HCT116 (cell line): ENCODE measurements around the gene COL23A1. TPM values are rescaled to one million over a fixed set of nuclear protein-coding genes. Genes with fewer than 3 reads are reported as not detected.

Source experiments
- ATAC-seq: fragments of 200-7000 bp; cut with Tn5 transposase; 2 replicates; pipeline ENCODE4 v1.9.1; 2020; ENCODE audit warnings: mild to moderate bottlenecking, moderate library complexity
- BruUV-seq: library from RNA; stranded (reverse); fragments of 400-500 nt; replicated peaks from 2 replicates; lab custom pipeline; 2021; lab: Mats Ljungman, UMichigan
- CTCF ChIA-PET: fragments of 300-600 bp; sonication (Branson Sonifier 250); formaldehyde crosslinking; loops from one replicate; lab custom pipeline; 2021; ENCODE audit warnings: antibody characterized with exemption; lab: Charles Lee
- POLR2A ChIA-PET: fragments of 300-600, 350-600 bp; sonication (Branson Sonifier 250); formaldehyde crosslinking; loops from one replicate; lab custom pipeline; 2021; ENCODE audit warnings: antibody characterized with exemption; lab: Charles Lee
- RAD21 ChIA-PET, 2 experiments: fragments of 300-600 bp; sonication (Branson Sonifier 250); formaldehyde crosslinking; loops; one replicate each; lab custom pipeline; 2023; ENCODE audit warnings: low total read pairs in 2 of 2; ENCODE audit not compliant: uncharacterized antibody in 2 of 2, unreplicated experiment in 2 of 2, low non-redundant PET in 1 of 2; lab: Charles Lee
- DNase-seq: peaks from one replicate; pipeline ENCODE4 v3.0.0-alpha.2; 2010; ENCODE audit warnings: low read depth, low spot score
- H2AFZ ChIP-seq: fragments of 200-600 bp; shearing (Covaris generic), sonication (generic); 2 replicates; pipeline ENCODE4 v1.6.1; 2017; ENCODE audit warnings: low read depth, mixed run types, mixed read lengths, antibody characterized with exemption, low read length; ENCODE audit not compliant: poor library complexity, severe bottlenecking
- H3K27ac ChIP-seq: 2 replicates; pipeline ENCODE4 v1.5.1; 2012; ENCODE audit warnings: low read depth, low read length
- H3K27me3 ChIP-seq: fragments of 200-600 bp; sonication (generic); 2 replicates; pipeline ENCODE4 v1.6.1; 2016; ENCODE audit warnings: mixed run types, low read length, mixed read lengths; ENCODE audit not compliant: insufficient read depth
- H3K36me3 ChIP-seq, 2 experiments: fragments of 200-500 bp in 1 of 2; fragments of 200-600 bp in 1 of 2; sonication (Bioruptor generic) in 1 of 2; sonication (generic) in 1 of 2; 2 replicates each; pipeline versions ENCODE4 v1.5.1 to v1.6.1; 2014 to 2016; ENCODE audit warnings: low read length in 2 of 2, inconsistent platforms in 1 of 2, mixed read lengths in 1 of 2, mixed run types in 1 of 2; ENCODE audit not compliant: insufficient read depth in 2 of 2, control insufficient read depth in 1 of 2
- H3K4me1 ChIP-seq, 2 experiments: fragments of 200-600 bp in 1 of 2; sonication (generic) in 1 of 2; 2 replicates each; pipeline versions ENCODE4 v1.5.1 to v1.6.1; 2012 to 2017; ENCODE audit warnings: low read length in 2 of 2, inconsistent platforms in 1 of 2, mild to moderate bottlenecking in 1 of 2, mixed read lengths in 1 of 2, mixed run types in 1 of 2, moderate library complexity in 1 of 2; ENCODE audit not compliant: insufficient read depth in 2 of 2, control insufficient read depth in 1 of 2
- H3K4me2 ChIP-seq: fragments of 200-600 bp; sonication (generic); 2 replicates; pipeline ENCODE4 v1.6.1; 2017; ENCODE audit warnings: mixed run types, low read length, mixed read lengths
- H3K4me3 ChIP-seq, 2 experiments: fragments of 200-600 bp in 1 of 2; sonication (generic) in 1 of 2; replicated peaks in 1 of 2; 2 replicates each; pipeline ENCODE4 v1.5.1; 2011 to 2016; ENCODE audit warnings: low read length in 2 of 2, control low read depth in 1 of 2, low read depth in 1 of 2, mild to moderate bottlenecking in 1 of 2, mixed read lengths in 1 of 2, mixed run types in 1 of 2
- H3K79me2 ChIP-seq: fragments of 200-600 bp; sonication (generic); 2 replicates; pipeline ENCODE4 v1.6.1; 2017; ENCODE audit warnings: mild to moderate bottlenecking, mixed run types, low read length, moderate library complexity, mixed read lengths; ENCODE audit not compliant: insufficient read depth
- H3K9ac ChIP-seq: fragments of 200-600 bp; sonication (generic); 2 replicates; pipeline ENCODE4 v1.6.1; 2016; ENCODE audit warnings: low read length, mixed read lengths
- H3K9me2 ChIP-seq: fragments of 200-600 bp; sonication (generic), shearing (Covaris generic); 2 replicates; pipeline ENCODE4 v1.6.1; 2017; ENCODE audit warnings: mixed run types, mild to moderate bottlenecking, moderate library complexity; ENCODE audit not compliant: insufficient read depth
- H3K9me3 ChIP-seq, 2 experiments: fragments of 200-500 bp in 1 of 2; fragments of 200-600 bp in 1 of 2; sonication (Bioruptor generic) in 1 of 2; sonication (generic) in 1 of 2; 2 replicates each; pipeline ENCODE4 v1.6.1; 2014 to 2017; ENCODE audit warnings: low read length in 2 of 2, mixed read lengths in 2 of 2, inconsistent platforms in 1 of 2, low read depth in 1 of 2, mild to moderate bottlenecking in 1 of 2, mixed run types in 1 of 2, moderate library complexity in 1 of 2; ENCODE audit not compliant: control insufficient read depth in 1 of 2, insufficient read depth in 1 of 2
- H4K20me1 ChIP-seq: fragments of 200-600 bp; sonication (generic), shearing (Covaris generic); 2 replicates; pipeline ENCODE4 v1.6.1; 2017; ENCODE audit warnings: mixed run types, mild to moderate bottlenecking, moderate library complexity; ENCODE audit not compliant: insufficient read depth
- EZH2 ChIP-seq: fragments of 200-600 bp; sonication (generic); IDR thresholded peaks from 2 replicates; pipeline ENCODE4 v1.6.1; 2017; ENCODE audit warnings: antibody characterized with exemption, mixed run types
- JUND ChIP-seq: IDR thresholded peaks from 2 replicates; pipeline ENCODE4 v1.6.1; 2012
- RAD21 ChIP-seq: IDR thresholded peaks from 2 replicates; pipeline ENCODE4 v1.6.1; 2012; ENCODE audit warnings: low read depth, mild to moderate bottlenecking
- SIN3A ChIP-seq: IDR thresholded peaks from 2 replicates; pipeline ENCODE4 v1.6.1; 2012; ENCODE audit warnings: low read depth
- TCF7L2 ChIP-seq: IDR thresholded peaks from 2 replicates; pipeline ENCODE4 v1.7.0; 2011; ENCODE audit warnings: borderline replicate concordance, inconsistent platforms; ENCODE audit not compliant: insufficient read depth, insufficient read length; ENCODE audit errors: extremely low read depth
- intact Hi-C: fragments of 100-400 bp; cut with micrococcal nuclease; formaldehyde crosslinking; loops from 2 replicates; pipeline ENCODE4 v1.10.0; 2022
- total RNA-seq: library from RNA; stranded (reverse); gene quantifications from one replicate; pipeline ENCODE4 v1.2.1, GENCODE V29; 2021; ENCODE audit not compliant: unreplicated experiment
- TF ChIP-seq, protein P1 (sequence below): IDR thresholded peaks from 2 replicates; pipeline ENCODE4 v1.6.1; 2012; ENCODE audit warnings: low read depth

COL23A1 gene
- total RNA-seq, 1 experiment from 2014 or later, result not detected

DNA sequence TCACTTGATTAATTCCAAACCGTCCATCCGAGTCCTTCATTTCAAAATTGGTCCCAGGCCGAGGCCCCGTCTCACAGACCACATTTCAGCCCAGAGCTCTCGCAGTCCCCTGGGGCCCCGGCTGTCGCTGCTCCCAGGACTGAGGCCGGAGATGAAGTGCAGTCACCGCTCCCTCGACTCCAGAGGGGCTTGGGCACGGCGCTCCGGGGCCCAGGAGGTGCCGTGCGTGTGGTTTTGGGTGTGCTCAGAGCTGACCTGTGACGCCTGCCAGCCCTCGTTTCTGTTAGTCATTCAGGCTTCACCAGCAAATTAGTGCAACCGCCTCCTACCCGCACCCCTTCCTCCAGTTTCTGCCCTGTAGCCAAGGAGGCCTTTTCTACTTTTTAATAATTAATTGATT, 308.9 kb downstream of the COL23A1 start:
- Histone ChIP-seq H3K36me3 (no peaks in the 10 kb centered on the region), H3K4me2 (no peak overlapping the region), H3K4me3 (no peak overlapping the region), H3K79me2 (no peaks in the 10 kb centered on the region), H3K9me3 (peaks cover 0 to 11% of the 10 kb centered on the region in 2 experiments; a peak in 2 of 4 replicates), H3K9ac (no peak overlapping the region), H3K9me2 (no peaks in the 10 kb centered on the region), H3K27me3 (no peaks in the 10 kb centered on the region), H4K20me1 (no peaks in the 10 kb centered on the region), H3K4me1 (peaks cover 0 to 4% of the 10 kb centered on the region in 2 experiments; a peak in 2 of 4 replicates), H2AFZ (no peak overlapping the region), H3K27ac (no peak overlapping the region)
- ChIA-PET POLR2A (no interaction called here), RAD21 (no interaction called here), CTCF (interaction anchor here (2.5 kb wide), 1 partner anchor 271 kb away, joined by 11 read pairs; no protein-coding TSS in a partner anchor)
- intact Hi-C loops, result loop anchor here (2.0 kb wide), 1 partner anchor 449 kb away; the partner anchor contains the start of gene ZNF354A
- no TSS peak for BruUV-seq
- TF ChIP-seq JUND (no peak), RAD21 (no peak), EZH2 (no peak), TCF7L2 (no peak), SIN3A (no peak)
- TF ChIP-seq, protein P1, sequence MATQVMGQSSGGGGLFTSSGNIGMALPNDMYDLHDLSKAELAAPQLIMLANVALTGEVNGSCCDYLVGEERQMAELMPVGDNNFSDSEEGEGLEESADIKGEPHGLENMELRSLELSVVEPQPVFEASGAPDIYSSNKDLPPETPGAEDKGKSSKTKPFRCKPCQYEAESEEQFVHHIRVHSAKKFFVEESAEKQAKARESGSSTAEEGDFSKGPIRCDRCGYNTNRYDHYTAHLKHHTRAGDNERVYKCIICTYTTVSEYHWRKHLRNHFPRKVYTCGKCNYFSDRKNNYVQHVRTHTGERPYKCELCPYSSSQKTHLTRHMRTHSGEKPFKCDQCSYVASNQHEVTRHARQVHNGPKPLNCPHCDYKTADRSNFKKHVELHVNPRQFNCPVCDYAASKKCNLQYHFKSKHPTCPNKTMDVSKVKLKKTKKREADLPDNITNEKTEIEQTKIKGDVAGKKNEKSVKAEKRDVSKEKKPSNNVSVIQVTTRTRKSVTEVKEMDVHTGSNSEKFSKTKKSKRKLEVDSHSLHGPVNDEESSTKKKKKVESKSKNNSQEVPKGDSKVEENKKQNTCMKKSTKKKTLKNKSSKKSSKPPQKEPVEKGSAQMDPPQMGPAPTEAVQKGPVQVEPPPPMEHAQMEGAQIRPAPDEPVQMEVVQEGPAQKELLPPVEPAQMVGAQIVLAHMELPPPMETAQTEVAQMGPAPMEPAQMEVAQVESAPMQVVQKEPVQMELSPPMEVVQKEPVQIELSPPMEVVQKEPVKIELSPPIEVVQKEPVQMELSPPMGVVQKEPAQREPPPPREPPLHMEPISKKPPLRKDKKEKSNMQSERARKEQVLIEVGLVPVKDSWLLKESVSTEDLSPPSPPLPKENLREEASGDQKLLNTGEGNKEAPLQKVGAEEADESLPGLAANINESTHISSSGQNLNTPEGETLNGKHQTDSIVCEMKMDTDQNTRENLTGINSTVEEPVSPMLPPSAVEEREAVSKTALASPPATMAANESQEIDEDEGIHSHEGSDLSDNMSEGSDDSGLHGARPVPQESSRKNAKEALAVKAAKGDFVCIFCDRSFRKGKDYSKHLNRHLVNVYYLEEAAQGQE, result no peak
- DNase-seq (no peak), ATAC-seq (no peak)
